Neural cell (in vitro differentiated cells): Measurements from ENCODE around the gene FAM219A.
"Not testable (repeated sequence)": the region's sequence is repeated elsewhere in the genome, so short reads cannot be mapped to it uniquely, and the experiment has no call there.

Experiments used
- CTCF ChIP-seq: fragments of 450-650 bp; IDR thresholded peaks from 2 replicates; pipeline ENCODE4 v1.5.1; 2014; ENCODE audit warnings: antibody characterized with exemption, mild to moderate bottlenecking, moderate library complexity; ENCODE audit not compliant: poor library complexity, severe bottlenecking
- EP300 ChIP-seq: fragments of 450-650 bp; conservative IDR thresholded peaks from 2 replicates; pipeline ENCODE4 v1.6.1; 2014; ENCODE audit warnings: antibody characterized with exemption, mild to moderate bottlenecking, moderate library complexity; ENCODE audit not compliant: poor library complexity, severe bottlenecking
- EZH2 ChIP-seq: fragments of 200-600, 300-800 bp; shearing (Covaris generic), sonication (generic); IDR thresholded peaks from 2 replicates; pipeline ENCODE4 v1.6.1; 2014; ENCODE audit warnings: antibody characterized with exemption, low read length, borderline replicate concordance, mild to moderate bottlenecking; ENCODE audit not compliant: insufficient read depth, poor library complexity, severe bottlenecking
- MXI1 ChIP-seq: fragments of 450-650 bp; conservative IDR thresholded peaks from 2 replicates; pipeline ENCODE4 v1.6.1; 2014; ENCODE audit warnings: antibody characterized with exemption, mild to moderate bottlenecking; ENCODE audit not compliant: poor library complexity, severe bottlenecking
- POLR2AphosphoS5 ChIP-seq: IDR thresholded peaks from 2 replicates; pipeline ENCODE4 v1.6.1; 2012
- RAD21 ChIP-seq: fragments of 450-650 bp; conservative IDR thresholded peaks from 2 replicates; pipeline ENCODE4 v1.6.1; 2014; ENCODE audit warnings: antibody characterized with exemption, mild to moderate bottlenecking, moderate library complexity
- REST ChIP-seq: IDR thresholded peaks from 2 replicates; pipeline ENCODE4 v1.6.1; 2012; ENCODE audit warnings: borderline replicate concordance
- SMC3 ChIP-seq: fragments of 450-650 bp; conservative IDR thresholded peaks from 2 replicates; pipeline ENCODE4 v1.6.1; 2014; ENCODE audit warnings: antibody characterized with exemption, mild to moderate bottlenecking, moderate library complexity; ENCODE audit not compliant: poor library complexity
- TAF1 ChIP-seq: IDR thresholded peaks from 2 replicates; pipeline ENCODE4 v1.6.1; 2012; ENCODE audit warnings: low read depth

- TF ChIP-seq TAF1, EZH2, CTCF, RAD21, MXI1, POLR2AphosphoS5, EP300, REST, SMC3: not testable (repeated sequence)
Observed at GRCh38 chr9:34368796-34369195, 89.6 kb downstream of the FAM219A start.
